ENCODE results near the gene MADCAM1.

MADCAM1 gene

GRCh38 chr19:532561-533363, 36.5 kb downstream of the MADCAM1 start:
- DNase-seq, result peak; percentile 13

- DNase-seq, result no peak
These were observed 37.2 kb downstream of the MADCAM1 start for GRCh38 chr19:533364-534058.

- no peak for DNase-seq
These were observed 37.8 kb downstream of the MADCAM1 start for GRCh38 chr19:534088-534487.

GRCh38 chr19:535017-535835, 38.9 kb downstream of the MADCAM1 start:
- no peak for DNase-seq

- DNase-seq, result no peak
These were observed 40.0 kb downstream of the MADCAM1 start for GRCh38 chr19:536031-536880.

GRCh38 chr19:536881-537404, 40.7 kb downstream of the MADCAM1 start:
- DNase-seq, result no peak

GRCh38 chr19:538641-539428, 42.5 kb downstream of the MADCAM1 start:
- no peak for DNase-seq

- DNase-seq, result no peak
These were observed 43.2 kb downstream of the MADCAM1 start for GRCh38 chr19:539429-540030.

GRCh38 chr19:540867-541637, 44.8 kb downstream of the MADCAM1 start:
- DNase-seq, result no peak

GRCh38 chr19:541699-542098, 45.4 kb downstream of the MADCAM1 start:
- no peak for DNase-seq

GRCh38 chr19:542173-542866, 46.0 kb downstream of the MADCAM1 start:
- DNase-seq, result no peak

- DNase-seq, result peak; percentile 71
These were observed 47.8 kb downstream of the MADCAM1 start, which contains the start of gene GZMM for GRCh38 chr19:543910-544608. Gene GZMM, plus strand, starts transcription at chr19:544053. Its CDS starts 19 bp downstream, at chr19:544072.

- no peak for DNase-seq
These were observed 50.8 kb downstream of the MADCAM1 start for GRCh38 chr19:547117-547516.

GRCh38 chr19:547836-548720, 51.8 kb downstream of the MADCAM1 start:
- no peak for DNase-seq

- DNase-seq, result no peak
These were observed 52.9 kb downstream of the MADCAM1 start for GRCh38 chr19:548886-549830.

- DNase-seq, result no peak
These were observed 58.5 kb downstream of the MADCAM1 start for GRCh38 chr19:554817-555216.
